IMR-90 (cell line): ENCODE results near the gene PRKAG2. TPM values are rescaled to one million over a fixed set of nuclear protein-coding genes. Genes with fewer than 3 reads are reported as not detected.

Source experiments
- ATAC-seq: fragments of 200-7000 bp; cut with Tn5 transposase; 2 replicates; pipeline ENCODE4 v1.9.1; 2020; ENCODE audit warnings: low read depth, mild to moderate bottlenecking, moderate library complexity
- BruUV-seq: library from RNA; stranded (reverse); fragments of 400-500 nt; replicated peaks from 2 replicates; lab custom pipeline; 2021; lab: Mats Ljungman, UMichigan
- CTCF ChIA-PET: fragments of 300-600 bp; formaldehyde crosslinking; extraction: SDS; loops from one replicate; lab custom pipeline; 2021; ENCODE audit warnings: antibody characterized with exemption; lab: Yijun Ruan, JAX
- POLR2A ChIA-PET: fragments of 300-600 bp; sonication (Branson Sonifier 250); formaldehyde crosslinking; loops from one replicate; lab custom pipeline; 2022; ENCODE audit warnings: antibody characterized with exemption; ENCODE audit not compliant: unreplicated experiment; lab: Charles Lee
- DNase-seq: peaks from one replicate; pipeline ENCODE4 v3.0.0; 2013
- H2AFZ ChIP-seq: replicated peaks from 2 replicates; pipeline ENCODE3; 2013; ENCODE audit warnings: low read length, mild to moderate bottlenecking; ENCODE audit not compliant: poor library complexity
- H2AK5ac ChIP-seq: 2 replicates; pipeline ENCODE4 v1.6.1; 2013; ENCODE audit warnings: low read depth, low read length, inconsistent platforms
- H2AK9ac ChIP-seq: replicated peaks from 2 replicates; pipeline ENCODE3; 2013; ENCODE audit warnings: mild to moderate bottlenecking, low read depth, low read length, moderate library complexity; ENCODE audit not compliant: poor library complexity
- H2BK120ac ChIP-seq: 2 replicates; pipeline ENCODE4 v1.6.1; 2013; ENCODE audit warnings: low read depth, low read length, inconsistent platforms
- H2BK15ac ChIP-seq: 3 replicates; pipeline ENCODE4 v1.6.1; 2013; ENCODE audit warnings: low read depth, low read length, inconsistent platforms
- H2BK20ac ChIP-seq: 2 replicates; pipeline ENCODE4 v1.6.1; 2013; ENCODE audit warnings: low read depth, mild to moderate bottlenecking, inconsistent platforms, low read length, moderate library complexity
- H2BK5ac ChIP-seq: 2 replicates; pipeline ENCODE4 v1.6.1; 2013; ENCODE audit warnings: mild to moderate bottlenecking, low read depth, low read length, inconsistent platforms; ENCODE audit not compliant: poor library complexity, severe bottlenecking
- H3K14ac ChIP-seq: replicated peaks from 2 replicates; pipeline ENCODE4 v1.6.1; 2013; ENCODE audit warnings: low read depth, low read length, inconsistent platforms
- H3K18ac ChIP-seq: 2 replicates; pipeline ENCODE4 v1.6.1; 2013; ENCODE audit warnings: low read depth, low read length, control low read depth
- H3K23ac ChIP-seq: 2 replicates; pipeline ENCODE4 v1.6.1; 2013; ENCODE audit warnings: low read depth, low read length, inconsistent platforms
- H3K27ac ChIP-seq: 2 replicates; pipeline ENCODE4 v1.5.1; 2013; ENCODE audit warnings: mild to moderate bottlenecking, control low read depth, low read length; ENCODE audit not compliant: insufficient read depth
- H3K27me3 ChIP-seq: 2 replicates; pipeline ENCODE4 v1.6.1; 2013; ENCODE audit warnings: low read length; ENCODE audit not compliant: control insufficient read depth, insufficient read depth
- H3K36me3 ChIP-seq: 2 replicates; pipeline ENCODE4 v1.6.1; 2013; ENCODE audit warnings: low read length, mixed read lengths; ENCODE audit not compliant: control insufficient read depth, insufficient read depth
- H3K4ac ChIP-seq: 2 replicates; pipeline ENCODE4 v1.6.1; 2013; ENCODE audit warnings: low read depth, low read length, inconsistent platforms
- H3K4me1 ChIP-seq: 2 replicates; pipeline ENCODE4 v1.6.1; 2013; ENCODE audit warnings: low read length, mixed read lengths; ENCODE audit not compliant: control insufficient read depth, insufficient read depth
- H3K4me2 ChIP-seq: 2 replicates; pipeline ENCODE4 v1.6.1; 2013; ENCODE audit warnings: low read depth, mild to moderate bottlenecking, control low read depth, low read length, moderate library complexity
- H3K4me3 ChIP-seq: 2 replicates; pipeline ENCODE4 v1.5.1; 2013; ENCODE audit warnings: low read depth, mild to moderate bottlenecking, control low read depth, low read length, moderate library complexity; ENCODE audit not compliant: insufficient read depth
- H3K56ac ChIP-seq: 2 replicates; pipeline ENCODE4 v1.6.1; 2013; ENCODE audit warnings: low read length, inconsistent platforms; ENCODE audit not compliant: insufficient read depth; ENCODE audit errors: extremely low read depth
- H3K79me1 ChIP-seq, 2 experiments: 2 replicates each; pipeline ENCODE4 v1.6.1; 2013; ENCODE audit warnings: low read length in 2 of 2, inconsistent platforms in 1 of 2, low read depth in 1 of 2
- H3K9ac ChIP-seq: 2 replicates; pipeline ENCODE4 v1.6.1; 2013; ENCODE audit warnings: low read depth, low read length, control low read depth
- H3K9me1 ChIP-seq: 2 replicates; pipeline ENCODE4 v1.6.1; 2013; ENCODE audit warnings: low read length, inconsistent platforms; ENCODE audit not compliant: insufficient read depth
- H3K9me3 ChIP-seq: 2 replicates; pipeline ENCODE4 v1.6.1; 2013; ENCODE audit warnings: low read length; ENCODE audit not compliant: control insufficient read depth, insufficient read depth
- H4K20me1 ChIP-seq: 2 replicates; pipeline ENCODE4 v1.6.1; 2013; ENCODE audit warnings: low read length, inconsistent platforms; ENCODE audit not compliant: insufficient read depth
- H4K5ac ChIP-seq: 2 replicates; pipeline ENCODE4 v1.6.1; 2013; ENCODE audit warnings: mild to moderate bottlenecking, low read depth, low read length, control low read depth
- H4K8ac ChIP-seq, 2 experiments: 2 replicates each; pipeline ENCODE4 v1.6.1; 2013; ENCODE audit warnings: low read depth in 2 of 2, low read length in 2 of 2, control low read depth in 1 of 2, inconsistent platforms in 1 of 2
- H4K91ac ChIP-seq: 2 replicates; pipeline ENCODE4 v1.6.1; 2013; ENCODE audit warnings: low read depth, low read length, inconsistent platforms; ENCODE audit not compliant: insufficient read depth
- CHD1 ChIP-seq: IDR thresholded peaks from 2 replicates; pipeline ENCODE4 v1.6.1; 2012; ENCODE audit warnings: low read depth, low read length, improper control_type of control experiment
- CTCF ChIP-seq: conservative IDR thresholded peaks from 2 replicates; pipeline ENCODE4 v1.5.1; 2012; ENCODE audit warnings: mild to moderate bottlenecking, low read depth, low read length, improper control_type of control experiment
- ELK1 ChIP-seq: fragments of 150-350 bp; IDR thresholded peaks from 2 replicates; pipeline ENCODE4 v1.6.1; 2016; ENCODE audit warnings: low read depth, mild to moderate bottlenecking, low read length, moderate library complexity, borderline replicate concordance
- FOS ChIP-seq: fragments of 150-350 bp; IDR thresholded peaks from 2 replicates; pipeline ENCODE4 v1.6.1; 2016; ENCODE audit warnings: low read depth, low read length
- MAFK ChIP-seq: IDR thresholded peaks from 2 replicates; pipeline ENCODE4 v1.6.1; 2012; ENCODE audit warnings: low read depth, low read length, improper control_type of control experiment
- MAZ ChIP-seq: IDR thresholded peaks from 2 replicates; pipeline ENCODE4 v1.6.1; 2012; ENCODE audit warnings: low read depth, mild to moderate bottlenecking, low read length, improper control_type of control experiment, moderate library complexity, borderline replicate concordance
- MXI1 ChIP-seq: IDR thresholded peaks from 2 replicates; pipeline ENCODE4 v1.6.1; 2012; ENCODE audit warnings: low read depth, mild to moderate bottlenecking, low read length, moderate library complexity, borderline replicate concordance
- NFE2L2 ChIP-seq: fragments of 150-350 bp; IDR thresholded peaks from 2 replicates; pipeline ENCODE4 v1.6.1; 2016; ENCODE audit warnings: low read depth, mild to moderate bottlenecking, low read length
- POLR2A ChIP-seq: IDR thresholded peaks from 2 replicates; pipeline ENCODE4 v1.6.1; 2012; ENCODE audit warnings: mild to moderate bottlenecking, low read depth, low read length
- RAD21 ChIP-seq: IDR thresholded peaks from 2 replicates; pipeline ENCODE4 v1.6.1; 2012; ENCODE audit warnings: low read length, improper control_type of control experiment
- RCOR1 ChIP-seq: IDR thresholded peaks from 2 replicates; pipeline ENCODE4 v1.6.1; 2012; ENCODE audit warnings: mild to moderate bottlenecking, low read length, improper control_type of control experiment; ENCODE audit not compliant: insufficient replicate concordance
- RFX5 ChIP-seq: IDR thresholded peaks from 2 replicates; pipeline ENCODE4 v1.8.0; 2012; ENCODE audit warnings: low read depth, mild to moderate bottlenecking, low read length, moderate library complexity
- SMC3 ChIP-seq: fragments of 150-350 bp; IDR thresholded peaks from 2 replicates; pipeline ENCODE4 v1.6.1; 2016; ENCODE audit warnings: low read depth, mild to moderate bottlenecking, antibody characterized with exemption, low read length, moderate library complexity
- WGBS, 2 experiments: methylation state at CpG; one replicate each; pipeline versions ENCODE4 v1.1.5 to v1.1.7; 2013; ENCODE audit warnings: missing lambda C conversion rate in 2 of 2; ENCODE audit not compliant: insufficient read length in 1 of 2; ENCODE audit errors: extremely low coverage in 2 of 2; 5-methylcytosine and 5-hydroxymethylcytosine counted together
- dilution Hi-C: fragments of 300-500 bp; cut with HindIII; formaldehyde crosslinking; loops from one replicate; pipeline ENCODE4 v1.14.3; 2018; ENCODE audit warnings: low sequenced_read_pairs; ENCODE audit not compliant: unreplicated experiment
- in situ Hi-C: fragments of 300-500 bp; cut with MboI; formaldehyde crosslinking; loops from 3 replicates; pipeline ENCODE4 v1.14.3; 2019; ENCODE audit warnings: low sequenced_read_pairs, inconsistent platforms, mixed read lengths
- intact Hi-C: fragments of 100-400 bp; cut with micrococcal nuclease; formaldehyde crosslinking; loops from 2 replicates; pipeline ENCODE4 v1.10.0; 2022
- polyA plus RNA-seq, 3 experiments: library from polyadenylated mRNA; depleted of rRNA; stranded (reverse); fragments of >200 nt; gene quantifications; 2 replicates each; pipeline ENCODE4 v1.2.3, GENCODE V29; 2012; ENCODE audit warnings: low replicate concordance in 1 of 3
- total RNA-seq: library from RNA; depleted of rRNA; stranded (reverse); fragments of >200 nt; gene quantifications from 2 replicates; pipeline ENCODE4 v1.2.3, GENCODE V29; 2012

PRKAG2 gene
- total and polyA plus RNA-seq, 2 of the 4 experiments (the other 2 are of a cell fraction) = 15.4 to 21.6 TPM

GRCh38 chr7:151783958-151784575 lies 92.8 kb downstream of the PRKAG2 start:
- H3K23ac ChIP-seq = no peak overlapping the region
- dilution Hi-C loops = no loop called here
- ATAC-seq (no peak), DNase-seq (no peak)
- no peak overlapping the region for H2BK120ac ChIP-seq
- no peak overlapping the region for H3K9ac ChIP-seq
- no peak overlapping the region for H4K91ac ChIP-seq
- WGBS, 2 experiments = 84% methylated on average over 13 of the region's 18 CpGs; no CpG with 5 or more reads in 1 of the 2 experiments
- no peak overlapping the region for H3K56ac ChIP-seq
- H3K18ac ChIP-seq = no peak overlapping the region
- in situ Hi-C loops = no loop called here
- no peaks in the 10 kb centered on the region for H3K36me3 ChIP-seq
- H3K27me3 ChIP-seq = peaks cover 35% of the 10 kb centered on the region
- CTCF ChIA-PET = interaction anchor here (0.8 to 1.1 kb wide), 3 partner anchors 9 to 218 kb away, joined by 3 read pairs; no protein-coding TSS in a partner anchor
- no peak overlapping the region for H3K4me2 ChIP-seq
- no peaks in the 10 kb centered on the region for H3K79me1 ChIP-seq
- no peaks in the 10 kb centered on the region for H3K4me1 ChIP-seq
- no peak overlapping the region for H2BK5ac ChIP-seq
- BruUV-seq = no TSS peak
- no peaks in the 10 kb centered on the region for H3K9me3 ChIP-seq
- no peak overlapping the region for H3K4ac ChIP-seq
- no peak overlapping the region for H4K5ac ChIP-seq
- no peak overlapping the region for H3K27ac ChIP-seq
- H2AFZ ChIP-seq = no peak overlapping the region
- H2BK15ac ChIP-seq = no peak overlapping the region
- no peak for TF ChIP-seq MAFK
- no peak for TF ChIP-seq RCOR1
- no peak for TF ChIP-seq CHD1
- TF ChIP-seq SMC3 = no peak
- no peak for TF ChIP-seq MXI1
- TF ChIP-seq ELK1 = no peak
- no peak for TF ChIP-seq NFE2L2
- no peak for TF ChIP-seq CTCF
- TF ChIP-seq MAZ = no peak
- TF ChIP-seq RFX5 = no peak
- TF ChIP-seq RAD21 = no peak
- TF ChIP-seq FOS = no peak
- no peak for TF ChIP-seq POLR2A
- no peaks in the 10 kb centered on the region for H4K20me1 ChIP-seq
- no peak overlapping the region for H3K14ac ChIP-seq
- POLR2A ChIA-PET = no interaction called here
- no peak overlapping the region for H2AK5ac ChIP-seq
- 0 out of 2 replicates have a peak, but pooled peaks cover 3% of the 10 kb centered on the region for H3K9me1 ChIP-seq
- intact Hi-C loops = loop anchor here (1.0 kb wide), 2 partner anchors 149 to 362 kb away; no protein-coding TSS in a partner anchor
- H2BK20ac ChIP-seq = no peak overlapping the region
- no peak overlapping the region for H4K8ac ChIP-seq
- peak overlapping the region; percentile 0 for H2AK9ac ChIP-seq
- no peak overlapping the region for H3K4me3 ChIP-seq
